DMS53 treated with DMSO at 0.1 percent for 48 hours (cell line): Measurements from ENCODE around the gene MARS1.
A peak's percentile ranks its signal among the peaks of the same experiment; 100 is the strongest.

Experiments used
- DNase-seq: peaks from one replicate; lab custom pipeline; 2025; ENCODE audit not compliant: unreplicated experiment; lab: John Stamatoyannopoulos, UW

The MARS1 gene

GRCh38 chr12:57456737-57457490, 31.0 kb upstream of the MARS1 start:
- DNase-seq = no peak

GRCh38 chr12:57458665-57459054, 29.2 kb upstream of the MARS1 start:
- DNase-seq = no peak

- peak; percentile 99 for DNase-seq
Measured at GRCh38 chr12:57459055-57459749, 28.7 kb upstream of the MARS1 start.

- DNase-seq = no peak
Measured at GRCh38 chr12:57459750-57460467, 28.0 kb upstream of the MARS1 start, which contains the start of gene GLI1. Gene GLI1, plus strand, starts transcription at chr12:57459785. Its CDS starts 3,907 bp downstream, at chr12:57463692.

GRCh38 chr12:57460468-57460784, 27.4 kb upstream of the MARS1 start:
- no peak for DNase-seq

GRCh38 chr12:57460841-57461275, 27.0 kb upstream of the MARS1 start:
- no peak for DNase-seq

GRCh38 chr12:57461276-57461916, 26.5 kb upstream of the MARS1 start:
- no peak for DNase-seq

GRCh38 chr12:57461917-57462250, 26.0 kb upstream of the MARS1 start:
- DNase-seq = no peak

GRCh38 chr12:57462251-57462911, 25.5 kb upstream of the MARS1 start:
- peak; percentile 97 for DNase-seq

GRCh38 chr12:57462912-57463253, 25.0 kb upstream of the MARS1 start:
- no peak for DNase-seq

- DNase-seq = no peak
Measured at GRCh38 chr12:57464569-57464968, 23.3 kb upstream of the MARS1 start.

GRCh38 chr12:57465030-57465746, 22.7 kb upstream of the MARS1 start:
- DNase-seq = no peak

GRCh38 chr12:57465747-57466505, 21.9 kb upstream of the MARS1 start:
- DNase-seq = no peak

GRCh38 chr12:57467212-57467874, 20.5 kb upstream of the MARS1 start:
- no peak for DNase-seq

GRCh38 chr12:57467915-57468314, 20.0 kb upstream of the MARS1 start:
- DNase-seq = no peak

- DNase-seq = no peak
Measured at GRCh38 chr12:57469296-57470164, 18.3 kb upstream of the MARS1 start.

- no peak for DNase-seq
Measured at GRCh38 chr12:57470286-57470969, 17.4 kb upstream of the MARS1 start.
